CD4-positive, alpha-beta T cell treated with Interleukin-1 beta for 1 hour (primary cell): Measurements from ENCODE around the gene CNOT10.
"Not testable (repeated sequence)": the region's sequence is repeated elsewhere in the genome, so short reads cannot be mapped to it uniquely, and the experiment has no call there.

Experiments used
- DNase-seq, 2 donors: peaks; one replicate each; pipeline ENCODE4 v3.0.0-alpha.2; 2020 to 2022

The CNOT10 gene, protein sequence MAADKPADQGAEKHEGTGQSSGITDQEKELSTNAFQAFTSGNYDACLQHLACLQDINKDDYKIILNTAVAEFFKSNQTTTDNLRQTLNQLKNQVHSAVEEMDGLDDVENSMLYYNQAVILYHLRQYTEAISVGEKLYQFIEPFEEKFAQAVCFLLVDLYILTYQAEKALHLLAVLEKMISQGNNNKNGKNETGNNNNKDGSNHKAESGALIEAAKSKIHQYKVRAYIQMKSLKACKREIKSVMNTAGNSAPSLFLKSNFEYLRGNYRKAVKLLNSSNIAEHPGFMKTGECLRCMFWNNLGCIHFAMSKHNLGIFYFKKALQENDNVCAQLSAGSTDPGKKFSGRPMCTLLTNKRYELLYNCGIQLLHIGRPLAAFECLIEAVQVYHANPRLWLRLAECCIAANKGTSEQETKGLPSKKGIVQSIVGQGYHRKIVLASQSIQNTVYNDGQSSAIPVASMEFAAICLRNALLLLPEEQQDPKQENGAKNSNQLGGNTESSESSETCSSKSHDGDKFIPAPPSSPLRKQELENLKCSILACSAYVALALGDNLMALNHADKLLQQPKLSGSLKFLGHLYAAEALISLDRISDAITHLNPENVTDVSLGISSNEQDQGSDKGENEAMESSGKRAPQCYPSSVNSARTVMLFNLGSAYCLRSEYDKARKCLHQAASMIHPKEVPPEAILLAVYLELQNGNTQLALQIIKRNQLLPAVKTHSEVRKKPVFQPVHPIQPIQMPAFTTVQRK

DNA sequence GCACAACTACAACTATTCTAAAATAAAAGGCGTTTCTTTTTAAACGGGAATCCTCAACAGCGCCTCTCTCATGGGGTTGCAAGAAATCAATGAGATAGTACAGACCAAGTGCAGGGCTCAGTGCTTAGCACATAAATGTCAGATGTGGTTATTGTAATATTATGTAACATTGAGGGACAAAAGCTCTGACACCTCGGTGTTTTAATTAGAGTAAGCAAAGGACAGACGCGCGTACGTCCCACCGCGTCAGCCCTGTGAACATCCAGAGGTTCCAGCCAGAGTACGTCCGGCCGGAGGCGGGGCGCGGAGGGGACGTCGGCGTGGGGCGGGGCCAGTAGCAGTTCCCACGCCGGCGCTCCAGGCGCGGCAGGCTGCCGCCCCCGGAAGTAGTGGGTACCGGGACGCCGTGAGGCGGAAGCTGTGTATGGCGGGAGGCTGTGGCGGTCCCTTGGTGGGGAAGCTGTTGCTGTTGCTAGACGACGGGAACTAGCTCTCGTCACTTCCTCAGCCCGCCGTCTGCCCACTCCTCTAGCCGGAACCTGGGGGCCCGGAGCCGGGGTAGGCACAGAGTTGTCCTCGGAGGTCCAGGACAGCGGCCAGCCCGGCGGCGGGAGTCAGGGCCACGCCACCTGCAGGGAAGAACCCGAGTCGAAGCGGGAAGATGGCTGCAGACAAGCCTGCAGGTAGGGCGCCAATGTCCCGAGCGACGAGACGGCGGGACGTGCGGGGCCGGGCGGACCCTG is at the start of gene CNOT10:
TSS of gene CNOT10 (plus strand) at position 389 of the 743 bp plus-strand sequence. CDS start at position 662, 273 bp downstream.
- DNase-seq = peak; percentile 96 to 97

DNA sequence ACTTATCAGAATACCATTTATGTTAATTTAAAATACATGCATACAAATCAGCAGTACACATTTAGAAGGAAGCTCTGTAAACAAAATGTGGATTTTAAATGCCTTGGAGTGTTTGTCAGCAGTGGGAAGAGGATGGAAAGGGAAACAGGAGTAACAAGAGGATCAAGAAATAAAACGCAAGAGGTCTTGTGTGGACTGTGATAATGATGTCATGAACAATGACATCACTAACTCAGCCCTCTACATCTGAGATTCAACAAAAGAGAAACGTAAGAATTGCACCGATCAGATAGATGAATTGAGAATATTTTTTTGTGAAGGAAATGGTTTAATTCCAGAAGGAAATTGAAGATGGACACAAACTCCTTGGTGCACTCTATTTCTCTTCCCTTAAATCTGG is 44.0 kb upstream of the CNOT10 start:
- DNase-seq = no peak

DNA sequence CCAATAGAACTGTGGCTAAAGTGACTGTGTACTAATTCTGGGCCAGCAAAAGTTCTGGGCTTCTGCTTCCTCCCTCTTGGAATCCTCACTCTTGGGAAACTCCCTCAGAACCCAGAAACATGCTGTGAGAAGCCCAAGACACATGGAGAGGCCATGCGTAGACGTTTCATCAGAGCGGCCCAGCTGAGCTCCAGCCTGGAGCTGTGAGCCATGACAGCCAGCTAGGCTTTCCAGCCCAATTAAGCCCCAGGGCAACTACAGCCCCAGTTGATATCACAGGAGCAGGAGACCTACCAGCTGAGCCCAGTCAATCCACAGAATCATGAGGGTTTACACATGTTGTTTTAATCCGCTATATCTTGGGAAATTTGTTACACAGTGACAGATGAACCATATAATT is 43.6 kb upstream of the CNOT10 start:
- DNase-seq = no peak

DNA sequence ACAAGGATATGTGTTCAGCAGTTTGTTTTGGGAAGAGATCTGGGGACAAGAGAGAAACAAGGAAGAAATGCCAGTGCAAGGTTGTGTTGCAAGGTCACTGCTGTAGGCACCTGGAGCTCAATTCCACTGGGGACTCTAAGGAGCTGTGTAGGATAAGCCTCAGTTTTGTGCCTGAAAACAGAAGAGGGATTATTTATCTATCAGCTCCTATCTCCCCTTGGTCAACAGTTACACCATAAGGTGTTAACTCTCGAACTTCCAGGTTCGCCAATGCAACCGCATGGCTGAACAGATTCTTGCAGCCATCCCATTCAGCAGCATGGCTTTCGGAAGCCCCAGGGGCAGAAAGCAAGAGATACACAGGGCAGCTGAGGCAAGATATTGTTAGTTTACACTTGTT is 41.6 kb upstream of the CNOT10 start:
- no peak for DNase-seq

DNA sequence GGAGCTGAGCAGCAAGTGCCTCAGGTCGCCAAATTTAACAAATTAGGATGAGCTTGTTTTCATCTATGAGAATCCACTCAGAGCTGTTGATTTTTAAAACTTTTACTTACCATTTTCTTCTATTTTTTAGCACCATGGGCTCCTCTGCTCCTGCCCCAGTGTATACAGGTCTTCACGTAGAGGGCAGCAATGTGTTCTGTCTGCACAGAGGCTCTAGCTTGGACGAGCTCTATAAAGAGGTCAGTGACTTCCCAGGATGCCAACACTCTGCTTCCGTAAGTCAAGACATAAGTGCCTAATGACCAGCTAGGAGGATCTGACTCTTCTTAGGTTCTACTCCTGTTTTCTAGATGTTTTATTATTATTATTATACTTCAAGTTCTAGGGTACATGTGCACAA is 41.2 kb upstream of the CNOT10 start:
- DNase-seq = no peak

DNA sequence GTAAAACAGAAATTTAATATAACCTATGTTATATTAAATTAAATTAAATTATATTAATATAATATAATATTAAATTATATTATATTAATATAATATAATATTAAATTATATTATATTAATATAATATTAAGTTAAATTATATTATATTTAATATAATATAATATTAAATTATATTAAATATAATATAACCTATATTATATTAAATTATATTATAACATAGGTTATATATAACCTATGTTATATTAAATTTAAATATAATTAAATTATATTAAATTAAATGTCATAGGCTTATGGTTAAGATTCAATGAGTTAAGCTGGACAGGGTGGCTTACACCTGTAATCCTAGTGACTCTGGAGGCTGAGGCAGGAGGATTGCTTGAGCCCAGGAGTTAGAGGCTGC is 40.6 kb upstream of the CNOT10 start:
- DNase-seq = no peak

DNA sequence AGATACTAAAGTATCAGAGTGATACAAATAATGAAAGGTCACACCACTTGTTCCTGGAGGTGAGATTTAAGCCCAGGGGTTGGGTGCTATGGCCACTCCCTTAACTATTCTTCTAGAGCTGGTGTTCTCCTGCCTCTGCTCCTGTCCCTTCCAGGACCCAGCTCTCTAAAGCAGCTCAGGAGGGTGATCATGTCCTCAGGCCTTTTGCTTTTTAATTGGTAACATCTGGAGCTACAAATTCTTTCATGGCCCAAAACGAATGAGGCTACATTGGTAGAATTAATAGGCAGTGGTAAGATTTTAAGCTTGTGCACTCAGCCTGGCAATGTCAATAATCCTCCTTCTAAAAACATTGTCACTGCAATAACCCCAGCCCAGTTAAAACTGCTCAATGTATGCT is 38.2 kb upstream of the CNOT10 start:
- no peak for DNase-seq

DNA sequence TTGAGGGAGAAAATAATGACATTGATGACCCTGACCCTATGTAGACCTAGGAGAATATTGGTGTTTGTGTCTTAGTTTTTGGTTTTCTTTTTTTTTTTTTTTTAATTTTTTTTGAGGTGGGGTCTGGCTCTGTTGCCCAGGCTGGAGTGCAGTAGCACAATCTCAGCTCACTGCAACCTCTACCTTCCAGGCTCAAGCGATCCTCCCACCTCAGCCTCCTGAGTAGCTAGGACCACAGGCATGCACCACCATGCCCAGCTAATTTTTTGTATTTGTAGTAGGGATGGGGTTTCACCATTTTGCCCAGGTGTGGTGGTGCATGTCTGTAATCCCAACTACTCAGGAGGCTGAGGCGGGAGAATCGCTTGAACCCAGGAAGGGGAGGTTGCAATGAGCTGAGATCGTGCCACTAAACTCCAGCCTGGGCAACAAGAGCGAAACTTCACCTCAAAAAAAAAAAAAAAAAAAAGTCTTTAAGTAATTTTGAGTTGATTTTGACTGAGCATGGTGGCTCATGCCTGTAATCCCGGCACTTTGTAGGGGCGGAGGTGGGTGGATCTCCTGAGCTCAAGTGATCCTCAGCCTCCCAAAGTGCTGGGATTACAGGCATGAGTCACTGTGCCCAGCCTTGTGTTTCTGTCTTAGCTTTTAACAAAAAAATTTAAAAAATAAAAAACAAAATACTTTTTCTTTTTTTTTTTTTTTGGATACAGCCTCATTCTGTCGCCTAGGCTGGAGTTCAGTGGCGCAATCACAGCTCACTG is 32.5 kb upstream of the CNOT10 start:
- DNase-seq = not testable (repeated sequence)

DNA sequence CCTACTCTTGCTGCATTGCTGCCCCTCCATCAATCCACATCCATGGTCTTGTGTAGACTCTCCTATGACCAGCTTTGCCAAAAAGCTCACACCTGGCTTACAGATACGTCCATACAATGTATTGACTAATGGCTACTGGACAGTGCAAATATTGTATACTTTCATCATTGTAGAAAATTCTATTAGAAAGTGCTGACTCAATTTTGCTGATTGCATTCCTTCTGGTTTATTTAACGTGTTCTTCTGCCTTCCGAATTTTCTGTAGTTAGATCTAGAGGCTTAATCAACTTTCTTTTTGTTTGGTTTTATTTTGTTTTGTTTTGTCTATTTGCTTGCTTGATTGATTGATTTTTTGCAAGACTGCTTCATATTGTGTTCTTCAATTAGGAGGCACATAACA is 29.8 kb upstream of the CNOT10 start:
- no peak for DNase-seq

DNA sequence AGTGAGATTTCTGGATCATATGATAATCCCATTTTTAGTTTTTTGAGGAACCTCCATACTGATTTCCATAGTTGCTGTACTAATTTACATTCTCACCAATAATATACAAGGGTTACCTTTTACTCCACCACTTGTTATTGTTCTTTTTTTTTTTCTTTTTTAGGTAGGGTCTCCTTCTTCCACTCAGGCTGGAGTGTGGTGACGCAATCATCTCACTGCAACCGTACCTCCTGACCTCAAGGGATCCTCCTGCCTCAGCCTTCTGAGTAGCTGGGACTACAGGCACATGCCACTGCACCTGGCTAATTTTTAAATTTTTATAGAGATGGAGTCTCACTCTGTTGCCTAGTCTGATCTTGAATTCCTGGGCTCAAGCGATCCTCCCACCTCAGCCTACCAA is 24.4 kb upstream of the CNOT10 start:
- no peak for DNase-seq

DNA sequence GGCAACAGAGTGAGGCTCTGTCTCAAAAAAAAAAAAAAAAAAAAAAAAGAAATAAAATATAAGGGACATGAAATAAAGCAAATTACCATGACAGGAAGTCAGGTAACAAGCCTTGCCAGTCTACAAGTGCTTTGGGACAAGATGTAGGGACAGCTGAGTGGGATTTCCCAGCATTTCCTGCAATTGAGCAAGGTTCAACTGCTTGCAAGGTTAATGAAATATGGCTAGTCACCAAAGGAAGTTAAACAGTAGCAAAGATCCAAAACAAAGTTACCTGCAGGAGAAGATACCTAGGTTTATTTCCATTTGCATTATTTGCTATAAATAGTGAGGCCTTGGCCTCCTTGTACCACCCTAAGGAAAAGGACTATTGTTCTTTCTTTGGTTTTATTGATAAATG is 22.3 kb upstream of the CNOT10 start:
- no peak for DNase-seq

DNA sequence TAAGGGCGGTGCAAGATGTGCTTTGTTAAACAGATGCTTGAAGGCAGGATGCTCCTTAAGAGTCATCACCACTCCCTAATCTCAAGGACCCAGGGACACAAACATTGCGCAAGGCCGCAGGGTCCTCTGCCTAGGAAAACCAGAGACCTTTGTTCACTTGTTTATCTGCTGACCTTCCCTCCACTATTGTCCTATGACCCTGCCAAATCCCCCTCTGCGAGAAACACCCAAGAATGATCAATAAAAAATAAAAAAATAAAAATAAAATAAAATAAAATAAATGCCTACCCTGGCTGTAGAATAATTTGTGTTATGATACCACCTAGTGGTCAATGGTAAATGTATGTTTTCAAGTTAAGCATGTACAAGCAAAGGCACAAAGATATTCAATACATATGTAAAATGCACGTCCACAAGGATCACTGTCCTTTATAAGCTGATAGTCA is 20.3 kb upstream of the CNOT10 start:
- peak in 1 of 2 donors; percentile 51 for DNase-seq

DNA sequence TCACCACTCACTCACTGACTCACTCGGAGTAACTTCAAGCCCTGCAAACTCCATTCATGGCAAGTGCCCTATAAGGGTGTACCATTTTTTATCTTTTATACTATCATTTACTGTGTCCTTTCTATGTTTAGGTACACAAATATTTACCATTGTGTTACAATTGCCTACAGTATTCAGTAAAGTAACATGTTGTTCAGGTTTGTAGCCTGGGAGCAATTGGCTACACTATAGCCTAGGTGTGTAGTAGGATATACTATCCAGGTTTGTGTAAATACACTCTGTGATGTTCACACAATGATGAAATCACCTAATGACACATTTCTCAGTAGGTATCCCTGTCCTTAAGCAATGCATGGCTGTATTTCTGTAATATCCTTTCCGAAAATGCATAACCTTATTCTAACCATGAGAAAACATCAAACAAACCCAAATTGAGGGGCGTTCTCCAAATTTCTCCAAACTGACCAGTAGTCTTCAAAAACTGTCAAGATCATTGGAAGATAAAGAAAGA is 17.9 kb upstream of the CNOT10 start:
- no peak for DNase-seq

DNA sequence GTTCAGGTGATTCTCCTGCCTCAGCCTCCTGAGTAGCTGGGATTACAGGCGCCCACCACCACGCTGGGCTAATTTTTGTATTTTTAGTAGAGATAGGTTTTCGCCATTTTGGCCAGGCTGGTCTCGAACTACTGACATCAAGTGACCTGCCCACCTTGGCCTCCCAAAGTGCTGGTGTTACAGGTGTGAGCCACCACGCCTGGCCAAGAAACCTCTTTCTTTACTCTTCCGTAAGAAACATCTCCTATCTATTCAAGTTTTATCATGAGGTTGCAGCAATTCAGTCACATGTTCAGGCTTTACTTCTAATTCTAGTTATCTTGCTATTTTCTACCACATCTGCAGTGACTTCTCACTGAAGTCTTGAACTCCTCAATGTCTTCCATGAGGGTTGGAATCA is 15.8 kb upstream of the CNOT10 start:
- DNase-seq = not testable (repeated sequence)

DNA sequence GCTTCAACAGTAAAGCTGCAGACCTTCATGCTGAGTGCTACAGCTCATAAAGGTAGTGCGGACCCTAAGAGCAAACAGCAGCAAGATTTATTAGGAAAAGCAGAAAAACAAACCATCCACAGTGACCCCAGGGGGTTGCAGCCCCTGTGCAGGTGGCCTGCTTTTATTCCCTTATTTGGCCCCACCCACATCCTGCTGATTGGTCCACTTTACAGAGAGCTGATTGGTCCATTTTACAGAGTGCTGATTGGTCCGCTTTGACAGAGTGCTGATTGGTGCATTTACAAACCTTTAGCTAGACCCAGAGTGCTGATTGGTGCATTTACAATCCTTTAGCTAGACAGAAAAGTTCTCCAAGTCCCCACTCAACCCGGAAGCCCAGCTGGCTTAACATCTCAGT is 11.3 kb upstream of the CNOT10 start:
- DNase-seq = not testable (repeated sequence)

DNA sequence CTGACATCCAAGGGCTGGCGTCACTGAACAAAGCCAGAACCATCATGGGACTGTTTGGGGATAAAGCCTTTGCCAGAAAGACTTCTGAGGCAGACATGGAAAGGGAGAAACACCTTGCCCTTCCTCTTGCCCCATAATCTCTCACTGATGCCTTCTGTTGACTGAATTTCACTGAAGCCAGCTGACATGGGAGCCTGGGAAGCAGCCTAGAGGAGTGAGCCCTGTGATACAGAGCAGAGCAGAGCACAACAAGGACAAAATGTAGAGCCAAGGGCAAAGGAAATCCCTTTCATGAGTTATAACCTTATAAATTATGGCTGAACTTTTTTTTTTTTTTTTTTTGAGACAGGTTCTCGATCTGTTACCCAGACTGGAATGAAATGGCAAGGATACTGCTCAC is 9.8 kb upstream of the CNOT10 start:
- no peak for DNase-seq

DNA sequence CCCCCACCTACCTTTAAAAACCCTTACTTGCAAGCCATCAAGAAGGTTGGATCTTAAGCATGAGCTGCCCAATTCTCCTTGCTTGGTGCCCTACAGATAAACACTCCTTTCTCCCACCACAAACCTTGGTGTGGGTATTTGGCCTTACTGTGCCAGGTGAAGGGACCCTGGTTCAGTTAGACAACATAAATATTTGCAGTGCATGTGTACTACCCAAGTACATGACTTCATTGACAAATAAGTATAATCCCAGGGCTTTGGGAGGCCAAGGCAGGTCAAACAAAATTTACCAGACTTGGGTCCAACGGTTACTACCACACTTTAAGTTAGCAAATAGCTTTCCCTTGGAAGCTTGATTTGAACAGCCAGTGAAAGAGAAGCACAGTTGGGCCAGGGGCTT is 9.3 kb upstream of the CNOT10 start:
- DNase-seq = no peak

DNA sequence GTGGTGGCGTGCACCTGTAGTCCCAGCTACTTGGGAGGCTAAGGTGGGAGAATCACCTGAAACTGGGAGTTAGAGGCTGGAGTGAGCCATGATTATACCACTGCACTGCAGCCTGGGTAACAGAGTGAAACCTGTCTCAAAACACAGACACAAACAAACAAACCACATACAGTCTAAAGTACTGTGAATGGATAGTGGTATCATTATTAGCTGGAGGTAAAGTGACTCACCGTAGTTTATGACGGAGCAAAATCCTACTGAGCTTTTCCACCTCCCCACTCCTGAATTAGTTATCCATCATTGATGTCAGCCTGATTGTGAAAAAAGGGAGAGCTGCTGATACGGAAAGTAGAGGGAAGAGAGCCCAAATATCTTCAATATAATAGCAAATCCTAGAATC is 3.2 kb upstream of the CNOT10 start:
- no peak for DNase-seq

DNA sequence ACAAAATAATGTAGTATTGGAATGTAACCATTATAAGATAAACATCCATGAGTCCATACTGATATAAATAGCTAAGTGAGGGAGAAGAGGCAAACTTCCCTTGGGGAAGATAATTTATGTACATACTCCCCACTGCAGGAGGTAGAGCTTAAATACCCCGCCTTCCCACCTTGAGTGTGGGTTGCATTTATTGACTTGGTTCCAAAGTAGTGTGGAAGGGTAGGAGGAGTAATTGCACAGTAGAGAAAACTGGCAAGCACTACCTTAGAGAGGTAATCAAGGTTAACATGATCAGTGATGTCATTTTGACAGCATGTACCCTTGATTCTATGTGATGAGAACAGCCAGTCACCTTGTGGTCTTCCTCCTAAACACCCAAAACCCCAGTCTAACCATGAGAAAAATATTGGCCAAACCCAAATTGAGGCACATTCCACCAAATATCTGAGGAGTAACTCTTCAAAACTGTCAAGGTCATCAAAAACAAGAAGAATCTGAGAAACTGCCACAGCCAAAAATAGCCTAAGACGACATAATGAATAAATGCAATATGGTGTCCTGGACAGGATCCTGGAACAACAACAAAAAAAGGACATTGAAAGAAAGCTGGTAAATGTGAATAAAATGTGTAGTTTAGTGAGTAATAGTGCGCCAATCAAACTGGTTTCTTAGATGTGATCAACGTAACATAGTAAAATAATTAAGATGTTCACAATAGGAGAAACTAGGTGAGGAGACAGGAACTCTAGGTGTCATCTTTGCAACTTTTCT is 774 bp upstream of the CNOT10 start:
- peak in 1 of 2 donors; percentile 20 for DNase-seq

DNA sequence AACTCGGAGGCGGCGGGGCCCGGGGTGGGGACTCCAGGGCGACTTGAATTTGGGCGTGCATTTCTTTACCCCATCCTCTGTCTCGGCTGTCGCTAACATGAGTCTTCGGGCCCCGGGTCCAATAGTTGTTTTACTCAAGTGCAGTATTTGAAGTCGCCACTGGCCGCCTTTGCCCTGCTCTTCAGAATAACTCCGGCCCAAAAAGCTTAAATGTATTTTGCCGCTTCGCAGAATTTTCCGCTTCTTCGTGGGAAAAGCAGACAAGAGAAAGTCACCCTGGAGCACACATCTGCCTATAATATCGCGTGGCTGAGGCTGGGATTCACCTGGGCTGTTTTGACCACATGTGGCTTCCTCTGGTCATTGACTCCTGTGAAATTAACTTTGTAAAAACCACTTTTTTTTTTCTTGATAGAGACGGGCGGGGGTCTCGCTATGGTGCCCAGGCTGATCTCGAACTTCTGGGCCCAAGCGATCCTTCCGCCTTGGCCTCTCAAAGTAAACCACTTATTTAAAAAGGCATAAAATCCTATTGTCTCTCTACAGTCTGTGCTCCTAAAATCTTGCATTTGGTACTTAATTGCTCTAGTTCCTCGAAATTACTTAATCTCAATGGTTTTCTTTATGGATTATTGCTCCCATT is 676 bp downstream of the CNOT10 start:
- no peak for DNase-seq

DNA sequence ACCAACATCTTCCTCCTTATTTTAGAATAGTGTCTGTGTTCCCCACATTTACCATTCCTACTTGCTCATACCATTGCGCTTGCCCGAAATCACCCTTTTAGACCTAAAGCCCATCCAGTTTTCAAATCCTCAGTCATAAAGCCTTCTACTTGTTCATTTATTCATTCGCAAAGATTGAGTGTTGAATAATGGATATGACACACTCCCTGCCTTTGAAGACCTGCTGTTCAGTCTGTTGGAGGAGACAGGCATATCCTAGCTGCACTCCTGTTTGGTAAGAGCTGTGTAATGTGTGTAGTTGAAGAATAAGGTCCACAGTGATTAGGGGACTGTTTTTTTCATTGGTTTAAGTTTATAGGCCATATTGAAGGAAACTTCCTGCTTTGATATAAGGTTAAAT is 1.7 kb downstream of the CNOT10 start:
- DNase-seq = no peak
